Spinal cord (tissue), 10 donors: ENCODE measurements around the gene LCN15. TPM values are rescaled to one million over a fixed set of nuclear protein-coding genes. Genes with fewer than 3 reads are reported as not detected.
A peak's percentile ranks its signal among the peaks of the same experiment; 100 is the strongest.

Source experiments
- DNase-seq, 6 donors: peaks; one replicate each; pipeline versions ENCODE4 v3.0.0 to v3.0.0-alpha.2; 2013 to 2015; ENCODE audit warnings: low spot score in 6 of 6, low read depth in 4 of 6
- H3K27ac ChIP-seq: one replicate; pipeline ENCODE4 v1.5.1; 2013; ENCODE audit warnings: low read depth, low read length, control low read depth
- H3K27me3 ChIP-seq: one replicate; pipeline ENCODE4 v1.6.1; 2013; ENCODE audit warnings: low read length; ENCODE audit not compliant: control insufficient read depth, insufficient read depth
- H3K36me3 ChIP-seq: one replicate; pipeline ENCODE4 v1.6.1; 2013; ENCODE audit warnings: low read length; ENCODE audit not compliant: control insufficient read depth, insufficient read depth
- H3K4me1 ChIP-seq: one replicate; pipeline ENCODE4 v1.6.1; 2013; ENCODE audit warnings: low read length; ENCODE audit not compliant: control insufficient read depth, insufficient read depth
- H3K4me3 ChIP-seq: one replicate; pipeline ENCODE4 v1.5.1; 2013; ENCODE audit warnings: low read depth, low read length, control low read depth
- H3K9me3 ChIP-seq: one replicate; pipeline ENCODE4 v1.6.1; 2013; ENCODE audit warnings: low read length; ENCODE audit not compliant: control insufficient read depth, insufficient read depth
- WGBS: methylation state at CpG from one replicate; pipeline ENCODE4 v1.1.5; 2013; ENCODE audit warnings: missing lambda C conversion rate; ENCODE audit not compliant: insufficient coverage; 5-methylcytosine and 5-hydroxymethylcytosine counted together
- polyA plus RNA-seq, 2 donors: library from polyadenylated mRNA; unstranded; fragments of 120-200 nt; gene quantifications; one replicate each; pipeline ENCODE4 v1.2.1, GENCODE V29; 2013; ENCODE audit not compliant: insufficient read length in 2 of 2
- total RNA-seq, 2 donors: library from RNA; depleted of rRNA in 1 of 2; stranded (reverse); fragments of 120-200 nt in 1 of 2; fragments of >200 nt in 1 of 2; gene quantifications; one replicate each; pipeline versions ENCODE4 v1.2.3 to v1.2.4, GENCODE V29; 2013 to 2014
- donor health status: healthy.

The LCN15 gene
- total and polyA plus RNA-seq, 4 donors, result 0.14 TPM; not detected in 3

DNA sequence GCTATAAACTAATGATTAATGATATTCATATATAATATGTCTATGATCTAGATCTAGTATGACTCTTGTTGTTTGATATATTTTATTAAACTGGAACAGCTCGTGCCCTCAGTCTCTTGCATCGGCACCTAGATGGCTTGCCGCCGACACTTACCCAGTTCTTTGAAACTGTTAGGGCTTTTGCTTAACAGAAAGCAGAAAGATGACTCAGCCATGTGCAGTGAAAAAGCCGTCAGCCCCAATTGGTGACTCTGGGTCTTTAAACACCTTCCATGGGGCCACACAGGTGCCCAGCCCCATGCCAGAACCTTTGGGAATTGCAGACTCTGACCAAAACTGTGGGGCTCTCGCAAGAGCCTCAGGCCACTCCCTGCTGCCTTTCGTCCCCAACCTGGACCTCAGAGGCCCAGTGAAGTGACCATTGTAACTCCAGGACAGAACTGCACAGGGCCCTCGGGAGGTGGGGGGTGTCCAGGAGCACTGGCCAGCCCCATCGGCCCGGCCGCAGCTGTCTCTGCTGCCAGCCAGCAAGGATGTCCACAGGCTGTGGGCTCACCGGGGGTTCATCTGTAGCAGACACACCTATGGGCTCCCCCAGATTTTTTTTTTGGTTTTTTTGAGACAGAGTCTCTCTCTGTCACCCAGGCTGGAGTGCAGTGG lies 29.4 kb downstream of the LCN15 start:
- peaks cover 5% of the 10 kb centered on the region for H3K36me3 ChIP-seq
- H3K9me3 ChIP-seq, result no peaks in the 10 kb centered on the region
- DNase-seq, result no peak
- no peak overlapping the region for H3K4me3 ChIP-seq
- no peaks in the 10 kb centered on the region for H3K27me3 ChIP-seq
- H3K27ac ChIP-seq, result no peak overlapping the region
- no peaks in the 10 kb centered on the region for H3K4me1 ChIP-seq
- WGBS, result 90% methylated on average over 12 of the region's 12 CpGs

DNA sequence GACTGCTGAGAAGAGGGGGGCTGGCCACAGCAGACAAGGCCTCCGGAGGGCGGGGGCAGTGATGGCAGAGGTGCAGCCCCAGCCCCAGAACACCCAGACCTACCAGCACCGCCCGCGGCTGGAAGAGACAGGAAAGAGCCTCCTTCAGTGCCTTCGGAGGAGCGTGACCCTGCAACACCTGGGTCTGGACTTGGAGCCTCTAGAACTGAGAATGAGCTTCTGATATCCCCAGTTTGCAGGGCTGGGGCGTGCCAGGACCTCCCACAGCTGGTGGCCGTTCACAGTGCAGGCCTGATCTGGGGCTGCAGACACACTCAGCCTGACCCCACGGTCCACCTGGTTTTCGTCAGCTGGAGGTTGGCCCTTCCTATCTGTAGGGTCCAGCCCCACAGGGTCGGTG lies 30.7 kb downstream of the LCN15 start:
- peaks cover 5% of the 10 kb centered on the region for H3K36me3 ChIP-seq
- peaks cover 13% of the 10 kb centered on the region for H3K4me1 ChIP-seq
- H3K27ac ChIP-seq, result no peak overlapping the region
- H3K9me3 ChIP-seq, result no peaks in the 10 kb centered on the region
- 86% methylated on average over 10 of the region's 12 CpGs for WGBS
- DNase-seq, result no peak
- H3K4me3 ChIP-seq, result no peak overlapping the region
- H3K27me3 ChIP-seq, result no peaks in the 10 kb centered on the region

DNA sequence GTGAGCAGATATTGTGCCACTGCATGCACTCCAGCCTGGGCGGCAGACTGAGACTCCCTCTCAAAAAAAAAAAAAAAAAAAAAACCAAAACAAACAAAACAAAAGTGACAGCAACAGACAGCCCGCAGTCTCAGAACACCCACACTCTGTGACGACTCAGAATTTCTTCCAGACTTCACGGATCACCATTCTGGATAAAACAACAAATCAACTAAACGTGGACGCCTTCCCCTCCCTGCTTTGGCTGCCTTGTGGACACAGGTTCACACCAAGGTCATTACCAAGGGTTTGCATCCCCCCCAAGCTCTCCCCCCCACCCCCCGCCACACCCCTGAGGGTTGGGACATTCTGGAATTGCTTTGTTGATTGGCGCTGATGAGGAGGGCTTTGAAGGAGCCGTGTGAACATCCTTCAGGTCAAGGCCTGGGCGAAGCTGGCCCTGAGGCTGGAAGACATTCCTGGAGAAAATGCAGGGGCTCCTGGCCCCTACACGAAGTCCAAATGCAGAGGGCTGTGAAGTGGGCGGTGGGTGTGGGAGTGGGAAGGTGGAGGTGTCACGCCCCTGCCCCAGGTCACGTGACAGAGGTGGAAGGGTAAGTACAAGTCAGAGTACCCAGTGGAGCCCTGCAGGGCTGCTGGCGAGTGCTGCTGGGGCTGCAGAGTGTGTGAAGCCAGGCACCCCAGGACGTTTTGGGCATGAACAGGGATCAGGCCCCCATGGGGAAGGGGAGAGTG lies 31.7 kb downstream of the LCN15 start:
- Histone ChIP-seq H3K27me3 (no peaks in the 10 kb centered on the region), H3K9me3 (no peaks in the 10 kb centered on the region), H3K36me3 (peaks cover 5% of the 10 kb centered on the region), H3K4me1 (peaks cover 16% of the 10 kb centered on the region), H3K27ac (no peak overlapping the region), H3K4me3 (no peak overlapping the region)
- WGBS, result 38% methylated on average over 13 of the region's 16 CpGs
- DNase-seq, result no peak

DNA sequence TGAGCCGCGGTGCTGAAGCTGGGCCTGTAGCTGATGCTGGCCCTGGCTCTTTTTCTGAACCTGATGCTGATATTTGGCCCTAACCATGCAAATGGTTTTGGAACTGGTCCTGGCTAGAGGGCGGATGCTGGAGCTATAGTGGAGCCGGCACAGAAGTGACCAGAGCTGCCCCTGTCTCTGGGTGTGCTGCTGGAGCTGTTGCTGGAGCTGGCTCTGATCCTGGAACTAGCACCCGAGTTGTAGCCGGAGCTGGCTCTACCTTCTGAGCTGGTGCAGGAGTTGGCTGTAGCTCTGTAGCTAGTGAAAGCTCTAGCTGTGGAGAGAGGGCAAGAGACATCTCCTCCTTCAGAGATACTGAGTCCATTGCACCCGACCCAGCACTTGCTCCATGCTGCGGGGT lies 34.4 kb downstream of the LCN15 start:
- Histone ChIP-seq H3K36me3 (peaks cover 24% of the 10 kb centered on the region), H3K4me3 (no peak overlapping the region)
- WGBS, result 96% methylated on average over 8 of the region's 8 CpGs

DNA sequence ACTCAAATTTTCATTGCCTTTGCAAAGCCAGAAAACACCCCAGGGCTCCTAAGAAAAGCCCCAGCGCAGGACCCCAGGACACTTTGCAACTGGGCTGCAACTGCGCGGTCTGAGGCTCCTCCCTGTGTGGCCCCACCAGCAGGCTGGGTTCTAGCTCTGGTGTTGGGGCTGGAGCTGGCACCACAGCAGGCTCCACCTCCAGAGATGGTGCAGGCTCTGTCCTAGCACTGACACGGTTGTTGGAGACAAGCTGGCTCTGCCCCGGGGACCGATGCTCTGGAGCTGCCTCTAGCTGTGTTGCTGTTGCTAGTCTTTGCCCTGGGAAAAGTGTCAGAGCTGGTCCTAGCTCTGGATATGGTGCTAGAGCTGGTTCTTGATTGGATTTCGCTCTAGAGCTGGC lies 35.2 kb downstream of the LCN15 start:
- peak overlapping the region; percentile 89 for H3K4me3 ChIP-seq
- peaks cover 42% of the 10 kb centered on the region for H3K4me1 ChIP-seq
- H3K36me3 ChIP-seq, result peaks cover 32% of the 10 kb centered on the region
- H3K27ac ChIP-seq, result no peak overlapping the region
- no peak for DNase-seq
- no peaks in the 10 kb centered on the region for H3K27me3 ChIP-seq
- no peaks in the 10 kb centered on the region for H3K9me3 ChIP-seq
- WGBS, result 92% methylated on average over 7 of the region's 7 CpGs

More for the DNA sequence above, 34.4 kb downstream of the LCN15 start:
- Histone ChIP-seq H3K9me3 (no peaks in the 10 kb centered on the region), H3K27ac (no peak overlapping the region), H3K27me3 (no peaks in the 10 kb centered on the region), H3K4me1 (peaks cover 42% of the 10 kb centered on the region)
- DNase-seq, result no peak

DNA sequence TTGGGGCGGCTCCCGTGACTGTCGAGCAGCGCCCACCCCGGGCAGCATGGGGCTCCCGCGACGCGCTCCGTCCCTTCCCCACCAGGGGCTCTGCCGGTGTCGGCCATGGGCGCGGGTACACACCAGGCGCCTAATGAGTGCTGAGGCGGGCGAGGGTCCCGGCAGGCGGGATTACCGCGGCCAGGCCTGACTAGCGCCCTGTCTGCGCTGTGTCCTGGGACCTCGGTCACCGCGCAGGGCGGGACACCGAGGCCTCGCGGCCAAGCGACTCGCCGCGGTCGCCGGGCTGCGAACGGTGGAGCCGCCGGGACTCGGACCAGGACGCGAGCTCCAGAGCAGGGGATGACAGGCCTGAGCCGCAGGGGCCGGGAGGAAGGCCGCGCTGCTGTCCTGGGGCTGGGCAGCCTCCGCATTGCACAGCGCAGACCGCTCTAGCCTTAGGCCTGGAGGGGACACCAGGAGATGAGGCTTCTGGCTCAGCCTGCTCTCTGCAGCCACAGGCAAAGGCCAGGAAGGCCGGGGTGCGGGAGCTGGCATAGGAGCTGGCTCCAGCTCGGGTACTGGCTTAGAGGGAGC lies 35.7 kb downstream of the LCN15 start:
- peak in 2 of 6 donors; percentile 38 to 51 for DNase-seq
- Histone ChIP-seq H3K4me1 (peaks cover 42% of the 10 kb centered on the region), H3K27me3 (no peaks in the 10 kb centered on the region), H3K27ac (no peak overlapping the region), H3K36me3 (peaks cover 37% of the 10 kb centered on the region), H3K4me3 (peak overlapping the region; percentile 89), H3K9me3 (no peaks in the 10 kb centered on the region)
- WGBS, result 2% methylated on average over 53 of the region's 53 CpGs

DNA sequence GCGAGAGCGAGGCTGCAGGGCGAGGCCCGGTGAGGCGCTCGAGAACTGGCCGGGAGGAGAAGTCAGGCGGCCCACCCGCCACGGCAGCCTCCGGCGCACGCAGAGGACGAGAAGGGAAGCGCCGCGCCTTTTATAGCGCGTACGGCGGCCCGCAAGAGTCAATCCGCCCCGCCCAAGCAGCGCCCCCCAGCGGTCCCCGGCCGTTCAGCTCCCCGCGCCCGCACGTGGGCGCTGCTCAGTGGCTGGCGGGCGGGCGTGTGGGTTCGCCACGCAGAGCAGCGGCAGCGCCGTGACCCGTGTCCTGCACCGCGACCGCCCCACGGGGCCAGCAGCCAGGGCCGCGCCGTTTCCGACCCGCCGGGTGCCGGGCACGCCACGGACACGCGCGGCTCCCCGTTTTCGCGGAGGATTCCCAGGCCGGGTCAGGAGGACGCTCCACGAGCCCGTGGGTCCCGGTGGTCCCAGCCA lies 36.2 kb downstream of the LCN15 start:
- Histone ChIP-seq H3K9me3 (no peaks in the 10 kb centered on the region), H3K27ac (no peak overlapping the region), H3K4me1 (peaks cover 42% of the 10 kb centered on the region), H3K27me3 (no peaks in the 10 kb centered on the region), H3K4me3 (peak overlapping the region; percentile 89), H3K36me3 (peaks cover 43% of the 10 kb centered on the region)
- peak in 5 of 6 donors; percentile 70 to 96 (median 82) for DNase-seq
- WGBS, result under 1% methylated on average over 66 of the region's 66 CpGs

DNA sequence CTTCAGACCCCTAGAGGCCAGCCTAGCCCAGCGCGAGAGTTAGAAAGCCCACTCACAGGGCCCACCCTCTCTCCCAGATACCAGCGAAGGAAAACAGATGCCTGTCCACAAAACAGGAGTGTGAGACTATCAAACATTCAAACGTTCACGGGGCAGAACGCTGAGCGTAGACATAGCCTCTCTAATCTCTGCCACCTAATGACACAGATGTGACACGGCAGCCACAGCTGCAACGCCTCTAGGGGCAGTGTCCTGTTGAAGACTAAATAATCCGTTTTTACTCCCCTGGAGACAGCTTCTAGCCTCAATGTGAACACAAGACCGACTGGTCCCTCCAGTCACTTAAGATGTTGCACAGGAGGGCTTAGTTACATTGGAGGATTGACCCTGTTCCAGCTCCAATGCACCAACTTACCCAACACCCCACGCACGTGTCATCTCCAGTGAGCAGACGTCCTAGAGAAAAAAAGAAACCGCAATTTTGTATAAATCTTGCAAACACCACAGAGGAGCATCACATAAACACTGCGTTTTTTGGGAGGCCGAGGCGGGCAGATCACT lies 37.6 kb downstream of the LCN15 start:
- no peak overlapping the region for H3K27ac ChIP-seq
- DNase-seq, result peak in 1 of 6 donors; percentile 12
- H3K4me1 ChIP-seq, result peaks cover 50% of the 10 kb centered on the region
- WGBS, result 38% methylated on average over 13 of the region's 18 CpGs
- H3K36me3 ChIP-seq, result peaks cover 54% of the 10 kb centered on the region
- no peaks in the 10 kb centered on the region for H3K9me3 ChIP-seq
- peak overlapping the region; percentile 89 for H3K4me3 ChIP-seq
- H3K27me3 ChIP-seq, result no peaks in the 10 kb centered on the region

DNA sequence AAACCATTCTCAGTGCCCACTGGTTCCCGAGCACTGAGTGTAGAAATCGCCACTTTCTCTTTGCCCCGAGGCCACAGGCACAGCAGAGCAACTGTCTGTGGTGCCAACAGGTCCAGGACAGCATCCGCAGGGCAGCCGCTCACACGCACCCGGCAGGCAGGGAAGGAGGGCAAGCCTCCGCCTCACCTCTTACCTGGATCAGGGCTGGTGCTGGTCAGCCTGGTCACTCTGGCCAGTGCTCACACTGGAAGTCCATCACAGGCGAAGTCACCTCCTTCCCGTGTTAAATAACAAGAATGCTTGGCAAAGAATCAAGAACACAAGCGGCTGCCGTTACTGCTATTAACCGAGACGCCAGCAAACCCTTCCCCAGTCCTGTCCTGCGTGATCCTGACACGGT lies 38.2 kb downstream of the LCN15 start:
- H3K4me1 ChIP-seq, result peaks cover 56% of the 10 kb centered on the region
- no peak overlapping the region for H3K4me3 ChIP-seq
- H3K27me3 ChIP-seq, result no peaks in the 10 kb centered on the region
- no peak for DNase-seq
- WGBS, result 69% methylated on average over 16 of the region's 16 CpGs
- no peaks in the 10 kb centered on the region for H3K9me3 ChIP-seq
- H3K27ac ChIP-seq, result no peak overlapping the region
- H3K36me3 ChIP-seq, result peaks cover 57% of the 10 kb centered on the region
